SK-N-MC (cell line): Measurements from ENCODE around the gene ZEB2.

Experiments
- DNase-seq: peaks from one replicate; pipeline ENCODE4 v3.0.0-alpha.2; 2011; ENCODE audit warnings: low read depth, low spot score
- H3K27ac ChIP-seq: fragments of 200-600 bp; sonication (generic); 2 replicates; pipeline ENCODE4 v1.5.1; 2016; ENCODE audit warnings: mixed run types
- H3K36me3 ChIP-seq: fragments of 200-600 bp; sonication (generic); 2 replicates; pipeline ENCODE4 v1.6.1; 2017; ENCODE audit warnings: antibody characterized with exemption, low read length, mixed read lengths; ENCODE audit not compliant: insufficient read depth
- H3K4me3 ChIP-seq: fragments of 200-600 bp; sonication (generic); 2 replicates; pipeline ENCODE4 v1.5.1; 2016
- H3K9ac ChIP-seq: fragments of 200-600 bp; sonication (generic); 2 replicates; pipeline ENCODE4 v1.8.0; 2017; ENCODE audit warnings: mixed run types, mixed read lengths; ENCODE audit not compliant: insufficient read length
- H3K9me3 ChIP-seq: fragments of 200-600 bp; sonication (generic); 2 replicates; pipeline ENCODE4 v1.6.1; 2017; ENCODE audit warnings: low read depth, mild to moderate bottlenecking, antibody characterized with exemption, low read length, moderate library complexity, mixed read lengths
- EZH2 ChIP-seq: fragments of 200-600 bp; sonication (generic); IDR thresholded peaks from one replicate; pipeline ENCODE4 v1.6.1; 2017; ENCODE audit warnings: antibody characterized with exemption
- FOXP2 ChIP-seq: optimal IDR thresholded peaks from 2 replicates; pipeline ENCODE3; 2011; ENCODE audit warnings: mild to moderate bottlenecking, moderate library complexity; ENCODE audit not compliant: insufficient read depth; ENCODE audit errors: extremely low read length, control extremely low read depth
- POLR2AphosphoS5 ChIP-seq: IDR thresholded peaks from 2 replicates; pipeline ENCODE4 v1.6.1; 2012; ENCODE audit warnings: mild to moderate bottlenecking, low read depth, low read length, borderline replicate concordance

ZEB2 gene

DNA sequence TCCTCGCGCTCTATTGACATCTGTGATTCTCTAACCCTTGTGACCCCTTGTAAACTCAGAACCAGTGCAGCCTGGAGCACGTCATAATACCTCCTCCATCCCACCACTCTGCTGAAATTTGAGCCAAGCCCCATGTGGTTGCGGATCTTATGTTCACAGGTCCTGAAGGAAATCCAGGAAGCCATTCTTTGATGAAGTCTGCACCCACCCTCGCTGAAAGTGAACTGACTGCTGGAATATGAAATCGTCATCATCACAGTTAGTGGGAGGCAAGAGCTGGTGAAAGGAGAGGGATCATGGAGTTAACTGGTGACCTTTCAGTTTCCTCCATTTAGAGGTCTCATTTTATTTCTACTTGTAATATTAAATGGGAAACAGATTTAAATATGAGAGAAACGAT lies 21.6 kb downstream of the ZEB2 start:
- no peak overlapping the region for H3K27ac ChIP-seq
- no peak for DNase-seq
- H3K36me3 ChIP-seq = peaks cover 93% of the 10 kb centered on the region
- H3K4me3 ChIP-seq = no peak overlapping the region
- TF ChIP-seq FOXP2 (no peak), EZH2 (no peak), POLR2AphosphoS5 (no peak)
- no peaks in the 10 kb centered on the region for H3K9me3 ChIP-seq
- H3K9ac ChIP-seq = no peak overlapping the region

DNA sequence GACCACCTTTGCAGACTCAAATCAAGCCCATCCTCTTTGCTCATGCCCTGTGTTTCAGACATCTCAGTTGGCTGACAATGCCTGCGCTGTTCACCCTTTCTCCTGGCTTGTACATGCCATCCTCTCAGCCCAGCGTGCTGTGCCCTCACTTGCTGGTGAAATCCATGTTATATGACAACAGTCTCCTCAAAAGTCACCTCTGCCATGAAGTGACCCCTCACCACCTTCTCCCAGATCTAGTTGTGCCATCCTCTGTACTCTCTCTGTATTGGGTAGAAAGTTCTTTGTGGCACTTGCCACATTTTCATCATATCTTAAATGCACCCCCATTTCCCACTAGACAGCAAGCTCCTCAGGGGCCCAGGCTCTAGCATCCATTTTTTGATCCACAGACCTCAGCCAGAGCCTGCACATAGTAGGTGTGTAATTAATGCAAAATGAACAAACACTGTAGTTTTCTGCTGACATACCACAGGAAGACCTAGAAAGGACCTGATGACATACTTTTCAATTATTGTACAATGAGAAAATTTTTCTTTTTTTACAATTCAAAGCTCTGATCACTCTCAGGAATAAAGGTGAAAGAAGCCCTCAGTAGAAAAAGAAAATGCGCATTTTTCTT lies 22.8 kb downstream of the ZEB2 start:
- no peak overlapping the region for H3K9ac ChIP-seq
- no peak overlapping the region for H3K4me3 ChIP-seq
- DNase-seq = no peak
- TF ChIP-seq FOXP2 (no peak), POLR2AphosphoS5 (no peak), EZH2 (no peak)
- no peaks in the 10 kb centered on the region for H3K9me3 ChIP-seq
- H3K36me3 ChIP-seq = peaks cover 93% of the 10 kb centered on the region
- peak overlapping the region; percentile 30 for H3K27ac ChIP-seq

DNA sequence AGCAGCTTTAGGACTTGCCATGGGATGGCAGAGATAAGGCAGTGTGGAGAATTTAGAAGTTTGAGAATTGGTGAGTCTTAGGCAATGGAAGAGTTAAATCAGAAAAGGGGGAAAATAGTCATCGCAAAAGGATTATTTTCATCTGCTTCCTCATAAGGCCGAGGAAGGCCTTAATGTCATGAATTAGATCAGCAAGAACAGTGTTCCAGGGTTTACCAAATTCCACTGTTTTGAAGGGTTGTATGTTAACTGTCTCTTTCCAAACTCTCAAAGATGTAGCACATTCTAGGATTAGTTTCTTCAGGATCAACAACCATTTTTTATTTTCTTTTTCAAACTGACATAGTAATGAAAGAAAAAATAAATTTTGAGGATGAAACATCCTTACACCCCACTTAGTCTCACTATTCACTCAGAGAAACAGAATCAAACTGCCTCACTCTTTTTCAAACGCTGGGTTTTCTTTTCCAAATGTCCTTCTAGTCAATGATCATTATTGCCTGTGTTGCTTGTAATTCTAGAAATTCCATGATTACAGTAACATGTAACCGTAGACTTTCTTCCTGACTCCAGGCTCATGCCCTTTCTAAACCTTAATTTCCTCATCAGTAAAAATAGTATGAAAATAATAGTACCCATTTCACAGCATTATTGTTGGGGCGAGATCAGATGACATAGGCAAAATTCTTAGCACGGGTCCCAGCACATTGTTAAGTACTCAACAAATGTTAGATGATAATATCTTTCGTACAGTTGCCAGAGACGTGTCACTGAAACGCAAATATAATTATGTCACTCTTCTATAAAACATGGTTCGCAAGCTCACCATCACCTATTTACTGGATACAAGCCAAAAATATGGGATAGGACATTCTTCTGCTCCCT lies 23.6 kb downstream of the ZEB2 start:
- TF ChIP-seq FOXP2 = no peak
- TF ChIP-seq POLR2AphosphoS5 = peak; percentile 23; the same call in 1 of the 2 replicates
- Histone ChIP-seq H3K9me3 (no peaks in the 10 kb centered on the region), H3K36me3 (peaks cover 93% of the 10 kb centered on the region), H3K9ac (no peak overlapping the region), H3K27ac (peak overlapping the region; percentile 67), H3K4me3 (no peak overlapping the region)
- no peak for DNase-seq

DNA sequence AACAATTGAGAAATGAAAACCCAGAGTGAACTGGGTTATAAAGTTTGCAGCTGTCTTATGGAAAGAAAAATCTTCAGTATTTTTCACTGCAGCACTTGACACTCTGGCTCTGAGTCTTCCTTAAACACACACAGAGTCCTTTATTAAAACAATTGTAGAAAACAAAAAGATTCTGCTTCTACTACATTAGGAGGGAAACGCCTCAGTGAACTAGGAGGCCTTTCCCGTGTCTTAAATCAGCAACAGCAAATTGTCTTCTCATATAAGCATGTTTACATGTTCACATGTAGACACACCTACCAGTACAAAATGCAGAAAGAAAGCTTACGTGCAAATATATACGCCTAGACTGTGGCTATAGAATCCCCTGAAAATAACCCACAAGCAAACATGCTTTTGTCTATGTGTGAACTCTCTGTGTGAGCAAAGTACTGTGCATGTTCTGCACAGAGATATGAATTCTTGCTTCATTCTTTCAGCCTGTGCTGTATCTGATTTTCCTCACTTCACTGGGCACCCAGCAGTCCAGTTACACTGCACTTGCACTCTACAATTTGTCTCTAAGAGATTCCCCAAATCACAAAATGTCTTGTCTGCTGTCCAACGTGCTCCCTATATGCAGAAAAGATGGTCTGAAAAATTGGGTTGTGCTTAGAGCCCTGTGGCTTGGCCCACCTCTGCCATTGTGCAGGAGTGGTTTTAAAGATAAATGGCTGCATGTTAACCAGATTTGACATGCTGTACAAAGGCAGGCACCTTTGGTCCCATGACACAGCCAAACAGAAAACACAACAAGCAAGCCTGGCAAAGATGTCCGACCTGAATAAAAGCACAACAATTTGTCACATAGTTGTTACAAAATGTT lies 24.5 kb downstream of the ZEB2 start:
- no peak overlapping the region for H3K4me3 ChIP-seq
- peak overlapping the region; percentile 67 for H3K27ac ChIP-seq
- no peaks in the 10 kb centered on the region for H3K9me3 ChIP-seq
- H3K36me3 ChIP-seq = peaks cover 93% of the 10 kb centered on the region
- TF ChIP-seq POLR2AphosphoS5 (no peak), EZH2 (no peak), FOXP2 (no peak)
- no peak overlapping the region for H3K9ac ChIP-seq
- no peak for DNase-seq

DNA sequence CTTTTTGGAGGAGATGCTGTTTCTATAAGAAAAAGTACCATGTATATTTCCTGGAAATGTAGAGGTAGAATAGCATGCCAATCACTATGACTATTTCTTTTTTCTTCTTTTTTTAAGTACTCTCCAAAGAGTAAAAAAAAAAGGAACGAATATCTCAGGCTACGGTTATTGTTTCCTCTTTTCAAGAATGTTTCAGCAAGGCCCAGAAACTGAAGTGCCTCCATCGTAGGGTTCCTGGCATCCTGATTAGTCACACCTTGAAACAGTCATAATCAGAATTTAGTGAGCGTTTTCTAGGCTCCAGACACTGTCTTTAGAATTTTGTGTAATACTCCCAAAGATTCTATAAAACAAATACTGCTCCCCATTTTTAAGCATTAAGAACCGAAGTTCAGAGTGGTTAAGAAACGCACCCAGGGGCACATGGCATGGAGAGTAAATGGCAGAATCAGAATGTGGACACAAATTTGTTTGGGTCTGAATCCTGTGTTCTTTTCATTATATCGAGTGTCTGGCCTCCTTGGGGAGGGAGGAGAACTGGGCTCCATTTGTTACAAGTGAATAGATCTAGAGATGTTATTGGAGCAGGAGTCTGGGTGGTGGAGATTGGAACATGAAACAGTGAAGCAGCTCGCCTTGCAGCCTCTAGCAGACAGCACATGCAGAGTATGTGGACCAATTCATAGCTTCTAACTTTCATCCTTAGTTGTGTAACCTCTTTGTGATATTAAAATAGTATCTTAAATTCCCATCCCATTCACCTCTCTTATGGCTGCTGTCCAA lies 26.7 kb downstream of the ZEB2 start:
- Histone ChIP-seq H3K27ac (0 out of 2 replicates have a peak overlapping the region, but pooled peaks have one; percentile 6), H3K9ac (no peak overlapping the region), H3K4me3 (no peak overlapping the region), H3K9me3 (no peaks in the 10 kb centered on the region), H3K36me3 (peaks cover 90% of the 10 kb centered on the region)
- TF ChIP-seq EZH2 (no peak), FOXP2 (no peak), POLR2AphosphoS5 (no peak)
- DNase-seq = no peak

DNA sequence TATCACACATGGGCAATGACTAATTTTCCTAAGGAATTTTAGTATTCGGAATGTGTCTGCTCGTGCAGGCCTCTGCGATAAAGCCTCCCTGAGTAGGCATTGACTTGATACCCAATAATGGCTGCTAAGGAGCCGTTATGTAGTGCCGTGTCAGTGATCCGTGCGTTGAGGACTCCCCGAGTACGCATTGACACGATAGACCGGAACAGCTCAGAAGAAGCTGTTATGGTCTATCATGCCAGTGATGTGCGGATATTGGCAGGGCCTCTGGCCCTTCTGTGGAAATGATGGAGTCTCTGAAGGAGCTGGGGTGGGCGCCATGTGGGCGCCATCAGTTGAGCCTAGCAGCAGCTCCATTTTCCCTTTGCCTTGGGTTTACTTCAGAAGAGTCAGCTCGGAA lies 29.1 kb downstream of the ZEB2 start:
- H3K4me3 ChIP-seq = no peak overlapping the region
- no peaks in the 10 kb centered on the region for H3K9me3 ChIP-seq
- TF ChIP-seq FOXP2 = no peak
- no peak overlapping the region for H3K27ac ChIP-seq
- DNase-seq = no peak
- H3K36me3 ChIP-seq = peaks cover 91% of the 10 kb centered on the region
- H3K9ac ChIP-seq = no peak overlapping the region

DNA sequence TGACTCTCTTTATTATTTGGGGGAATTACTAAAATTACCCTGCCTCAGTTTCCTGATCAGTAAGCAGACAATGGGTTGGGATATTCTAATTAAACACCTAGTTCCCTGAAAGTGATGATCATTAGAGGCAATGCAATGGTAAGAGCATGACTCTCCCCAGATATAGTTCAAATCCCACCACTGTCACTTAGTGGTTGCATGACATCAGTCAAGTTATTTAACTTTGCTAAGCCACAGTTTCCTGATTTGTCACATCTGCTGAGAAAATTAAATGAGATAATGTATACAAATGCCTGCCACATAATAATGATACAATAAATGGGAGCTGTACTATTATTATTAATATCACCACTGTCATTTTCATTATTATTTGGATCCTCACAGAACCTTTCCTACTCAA lies 29.9 kb downstream of the ZEB2 start:
- H3K9me3 ChIP-seq = no peaks in the 10 kb centered on the region
- H3K36me3 ChIP-seq = peaks cover 91% of the 10 kb centered on the region
- H3K9ac ChIP-seq = no peak overlapping the region
- H3K27ac ChIP-seq = peak overlapping the region; percentile 52
- no peak for TF ChIP-seq FOXP2
- no peak for TF ChIP-seq EZH2
- TF ChIP-seq POLR2AphosphoS5 = no peak
- DNase-seq = no peak
- no peak overlapping the region for H3K4me3 ChIP-seq
